OCI-LY7 (cell line): Measurements from ENCODE around the gene MMP21. TPM values are rescaled to one million over a fixed set of nuclear protein-coding genes. Genes with fewer than 3 reads are reported as not detected.

Source experiments
- BruUV-seq: library from RNA; stranded (reverse); fragments of 400-500 nt; replicated peaks from 2 replicates; lab custom pipeline; 2021; lab: Mats Ljungman, UMichigan
- CTCF ChIA-PET: fragments of 300-600 bp; sonication (Branson Sonifier 250); formaldehyde crosslinking; loops from one replicate; lab custom pipeline; 2022; ENCODE audit warnings: antibody characterized with exemption; ENCODE audit not compliant: unreplicated experiment; lab: Charles Lee
- POLR2A ChIA-PET: fragments of 300-600 bp; sonication (Branson Sonifier 250); formaldehyde crosslinking; loops from one replicate; lab custom pipeline; 2022; ENCODE audit warnings: antibody characterized with exemption; lab: Charles Lee
- DNase-seq: peaks from one replicate; pipeline ENCODE4 v3.0.0-alpha.2; 2015; ENCODE audit warnings: low spot score
- H2AFZ ChIP-seq: fragments of 200-600 bp; sonication (generic), shearing (Covaris generic); 2 replicates; pipeline ENCODE4 v1.6.1; 2014; ENCODE audit warnings: mild to moderate bottlenecking, antibody characterized with exemption, low read length, moderate library complexity
- H3K27ac ChIP-seq: fragments of 200-600 bp; sonication (generic); 2 replicates; pipeline ENCODE4 v1.5.1; 2014; ENCODE audit warnings: mixed run types, low read depth, mild to moderate bottlenecking, moderate library complexity, low read length, inconsistent platforms; ENCODE audit not compliant: poor library complexity, severe bottlenecking
- H3K36me3 ChIP-seq: fragments of 200-600 bp; sonication (generic); 2 replicates; pipeline ENCODE4 v1.6.1; 2014; ENCODE audit warnings: mild to moderate bottlenecking, antibody characterized with exemption, low read length, moderate library complexity, mixed read lengths; ENCODE audit not compliant: insufficient read depth
- H3K4me1 ChIP-seq: fragments of 200-600 bp; sonication (generic); 2 replicates; pipeline ENCODE4 v1.5.1; 2014; ENCODE audit warnings: mild to moderate bottlenecking, low read length; ENCODE audit not compliant: insufficient read depth, poor library complexity, severe bottlenecking
- H3K4me2 ChIP-seq: fragments of 200-600 bp; sonication (generic); 2 replicates; pipeline ENCODE4 v1.6.1; 2014; ENCODE audit warnings: mild to moderate bottlenecking, low read length
- H3K4me3 ChIP-seq: fragments of 200-600 bp; sonication (generic); 2 replicates; pipeline ENCODE4 v1.5.1; 2014; ENCODE audit warnings: mild to moderate bottlenecking, low read depth, low read length; ENCODE audit not compliant: poor library complexity, severe bottlenecking
- H3K79me2 ChIP-seq: fragments of 200-600 bp; sonication (generic); 2 replicates; pipeline ENCODE4 v1.6.1; 2016; ENCODE audit warnings: low read depth, mild to moderate bottlenecking, low read length, moderate library complexity, mixed read lengths; ENCODE audit not compliant: insufficient read depth
- H3K9me2 ChIP-seq: fragments of 200-600 bp; sonication (generic); 2 replicates; pipeline ENCODE4 v1.6.1; 2016; ENCODE audit warnings: mild to moderate bottlenecking, low read length, mixed read lengths; ENCODE audit not compliant: insufficient read depth
- H3K9me3 ChIP-seq: fragments of 200-600 bp; sonication (generic); 2 replicates; pipeline ENCODE4 v1.6.1; 2014; ENCODE audit warnings: mild to moderate bottlenecking, mixed run types, low read length, mixed read lengths
- H4K20me1 ChIP-seq: fragments of 200-600 bp; sonication (generic); 2 replicates; pipeline ENCODE4 v1.6.1; 2014; ENCODE audit warnings: mild to moderate bottlenecking, antibody characterized with exemption, low read length, moderate library complexity, mixed read lengths; ENCODE audit not compliant: insufficient read depth
- EZH2phosphoT487 ChIP-seq: fragments of 200-600 bp; sonication (generic); IDR thresholded peaks from 2 replicates; pipeline ENCODE4 v1.6.1; 2018; ENCODE audit warnings: low read depth, borderline replicate concordance, mild to moderate bottlenecking, mixed run types, antibody characterized with exemption, low read length, moderate library complexity, mixed read lengths
- intact Hi-C: fragments of 100-400 bp; cut with micrococcal nuclease; formaldehyde crosslinking; loops from one replicate; pipeline ENCODE4 v1.10.0; 2022; ENCODE audit not compliant: unreplicated experiment
- total RNA-seq, 2 experiments: library from RNA; depleted of rRNA in 1 of 2; stranded (reverse); fragments of >200 nt in 1 of 2; shearing (Covaris generic) in 1 of 2; gene quantifications; 2 replicates each; pipeline ENCODE4 v1.2.3, GENCODE V29; 2014 to 2022
- TF ChIP-seq, protein P1 (sequence below): fragments of 200-600 bp; sonication (generic); conservative IDR thresholded peaks from 2 replicates; pipeline ENCODE4 v1.5.1; 2014; ENCODE audit warnings: mild to moderate bottlenecking, antibody characterized with exemption, low read length, moderate library complexity, mixed read lengths

Gene MMP21
- total RNA-seq, 2 experiments from 2014 or later, result not detected

GRCh38 chr10:125756853-125757487 lies 18.7 kb downstream of the MMP21 start:
- Histone ChIP-seq H3K4me1 (no peaks in the 10 kb centered on the region), H3K9me2 (no peaks in the 10 kb centered on the region), H2AFZ (no peak overlapping the region), H3K4me3 (no peak overlapping the region), H4K20me1 (peaks cover 19% of the 10 kb centered on the region), H3K9me3 (no peaks in the 10 kb centered on the region), H3K4me2 (no peak overlapping the region), H3K27ac (no peak overlapping the region), H3K36me3 (peaks cover 99% of the 10 kb centered on the region), H3K79me2 (peaks cover 24% of the 10 kb centered on the region; the same call in 1 of the 2 replicates)
- TF ChIP-seq, protein P1, sequence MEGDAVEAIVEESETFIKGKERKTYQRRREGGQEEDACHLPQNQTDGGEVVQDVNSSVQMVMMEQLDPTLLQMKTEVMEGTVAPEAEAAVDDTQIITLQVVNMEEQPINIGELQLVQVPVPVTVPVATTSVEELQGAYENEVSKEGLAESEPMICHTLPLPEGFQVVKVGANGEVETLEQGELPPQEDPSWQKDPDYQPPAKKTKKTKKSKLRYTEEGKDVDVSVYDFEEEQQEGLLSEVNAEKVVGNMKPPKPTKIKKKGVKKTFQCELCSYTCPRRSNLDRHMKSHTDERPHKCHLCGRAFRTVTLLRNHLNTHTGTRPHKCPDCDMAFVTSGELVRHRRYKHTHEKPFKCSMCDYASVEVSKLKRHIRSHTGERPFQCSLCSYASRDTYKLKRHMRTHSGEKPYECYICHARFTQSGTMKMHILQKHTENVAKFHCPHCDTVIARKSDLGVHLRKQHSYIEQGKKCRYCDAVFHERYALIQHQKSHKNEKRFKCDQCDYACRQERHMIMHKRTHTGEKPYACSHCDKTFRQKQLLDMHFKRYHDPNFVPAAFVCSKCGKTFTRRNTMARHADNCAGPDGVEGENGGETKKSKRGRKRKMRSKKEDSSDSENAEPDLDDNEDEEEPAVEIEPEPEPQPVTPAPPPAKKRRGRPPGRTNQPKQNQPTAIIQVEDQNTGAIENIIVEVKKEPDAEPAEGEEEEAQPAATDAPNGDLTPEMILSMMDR, result no peak
- no peak for TF ChIP-seq EZH2phosphoT487
- intact Hi-C loops, result no loop called here
- ChIA-PET POLR2A (interaction anchor here (0.8 to 1.9 kb wide), 4 partner anchors 26 to 88 kb away, joined by 3 to 4 read pairs (median 3); no protein-coding TSS in a partner anchor), CTCF (no interaction called here)
- no TSS peak for BruUV-seq
- no peak for DNase-seq

GRCh38 chr10:125756196-125756595 lies 19.4 kb downstream of the MMP21 start:
- peaks cover 19% of the 10 kb centered on the region for H4K20me1 ChIP-seq
- no TSS peak for BruUV-seq
- no peaks in the 10 kb centered on the region for H3K4me1 ChIP-seq
- no peak overlapping the region for H3K4me3 ChIP-seq
- no peak for TF ChIP-seq EZH2phosphoT487
- TF ChIP-seq, protein P1, result no peak
- H3K4me2 ChIP-seq, result no peak overlapping the region
- H3K79me2 ChIP-seq, result peaks cover 24% of the 10 kb centered on the region; the same call in 1 of the 2 replicates
- no peaks in the 10 kb centered on the region for H3K9me2 ChIP-seq
- no peak overlapping the region for H2AFZ ChIP-seq
- POLR2A ChIA-PET, result interaction anchor here (0.8 to 1.9 kb wide), 4 partner anchors 25 to 89 kb away, joined by 3 to 4 read pairs (median 3); no protein-coding TSS in a partner anchor
- CTCF ChIA-PET, result no interaction called here
- H3K36me3 ChIP-seq, result peaks cover 99% of the 10 kb centered on the region
- no peak overlapping the region for H3K27ac ChIP-seq
- intact Hi-C loops, result no loop called here
- no peak for DNase-seq
- H3K9me3 ChIP-seq, result no peaks in the 10 kb centered on the region

GRCh38 chr10:125747417-125747816 lies 28.2 kb downstream of the MMP21 start:
- H3K9me2 ChIP-seq, result no peaks in the 10 kb centered on the region
- H3K79me2 ChIP-seq, result 0 out of 2 replicates have a peak, but pooled peaks cover 3% of the 10 kb centered on the region
- no peaks in the 10 kb centered on the region for H3K9me3 ChIP-seq
- no peak overlapping the region for H2AFZ ChIP-seq
- H3K4me1 ChIP-seq, result no peaks in the 10 kb centered on the region
- no peak overlapping the region for H3K27ac ChIP-seq
- no peak for TF ChIP-seq EZH2phosphoT487
- TF ChIP-seq, protein P1, result no peak
- no peak for DNase-seq
- peaks cover 100% of the 10 kb centered on the region for H3K36me3 ChIP-seq
- ChIA-PET POLR2A (interaction anchor here (0.9 to 1.5 kb wide), 2 partner anchors 16 to 17 kb away, joined by 4 to 5 read pairs; no protein-coding TSS in a partner anchor), CTCF (no interaction called here)
- intact Hi-C loops, result loop anchor here (2.0 kb wide), 1 partner anchor 15 kb away; no protein-coding TSS in a partner anchor
- no TSS peak for BruUV-seq
- 0 out of 2 replicates have a peak, but pooled peaks cover 9% of the 10 kb centered on the region for H4K20me1 ChIP-seq
- H3K4me2 ChIP-seq, result no peak overlapping the region
- no peak overlapping the region for H3K4me3 ChIP-seq
